SK-N-MC (cell line): Measurements from ENCODE around the gene TMBIM4.
A peak's percentile ranks its signal among the peaks of the same experiment; 100 is the strongest.

Source experiments
- DNase-seq: peaks from one replicate; pipeline ENCODE4 v3.0.0-alpha.2; 2011; ENCODE audit warnings: low read depth, low spot score
- H3K27ac ChIP-seq: fragments of 200-600 bp; sonication (generic); 2 replicates; pipeline ENCODE4 v1.5.1; 2016; ENCODE audit warnings: mixed run types
- H3K36me3 ChIP-seq: fragments of 200-600 bp; sonication (generic); 2 replicates; pipeline ENCODE4 v1.6.1; 2017; ENCODE audit warnings: antibody characterized with exemption, low read length, mixed read lengths; ENCODE audit not compliant: insufficient read depth
- H3K4me3 ChIP-seq: fragments of 200-600 bp; sonication (generic); 2 replicates; pipeline ENCODE4 v1.5.1; 2016
- H3K9ac ChIP-seq: fragments of 200-600 bp; sonication (generic); 2 replicates; pipeline ENCODE4 v1.8.0; 2017; ENCODE audit warnings: mixed run types, mixed read lengths; ENCODE audit not compliant: insufficient read length
- H3K9me3 ChIP-seq: fragments of 200-600 bp; sonication (generic); 2 replicates; pipeline ENCODE4 v1.6.1; 2017; ENCODE audit warnings: low read depth, mild to moderate bottlenecking, antibody characterized with exemption, low read length, moderate library complexity, mixed read lengths
- EZH2 ChIP-seq: fragments of 200-600 bp; sonication (generic); IDR thresholded peaks from one replicate; pipeline ENCODE4 v1.6.1; 2017; ENCODE audit warnings: antibody characterized with exemption
- FOXP2 ChIP-seq: optimal IDR thresholded peaks from 2 replicates; pipeline ENCODE3; 2011; ENCODE audit warnings: mild to moderate bottlenecking, moderate library complexity; ENCODE audit not compliant: insufficient read depth; ENCODE audit errors: extremely low read length, control extremely low read depth
- POLR2AphosphoS5 ChIP-seq: IDR thresholded peaks from 2 replicates; pipeline ENCODE4 v1.6.1; 2012; ENCODE audit warnings: mild to moderate bottlenecking, low read depth, low read length, borderline replicate concordance

TMBIM4 gene

GRCh38 chr12:66119870-66120241, 49.9 kb downstream of the TMBIM4 start:
- no peaks in the 10 kb centered on the region for H3K9me3 ChIP-seq
- no peak overlapping the region for H3K27ac ChIP-seq
- no peak for TF ChIP-seq FOXP2
- peak; percentile 11; the same call in 1 of the 2 replicates for TF ChIP-seq POLR2AphosphoS5
- H3K9ac ChIP-seq = no peak overlapping the region
- H3K4me3 ChIP-seq = no peak overlapping the region
- peaks cover 40% of the 10 kb centered on the region for H3K36me3 ChIP-seq
- no peak for DNase-seq

GRCh38 chr12:66119229-66119869, 50.4 kb downstream of the TMBIM4 start:
- no peak overlapping the region for H3K4me3 ChIP-seq
- DNase-seq = no peak
- H3K9ac ChIP-seq = no peak overlapping the region
- no peak overlapping the region for H3K27ac ChIP-seq
- H3K9me3 ChIP-seq = no peaks in the 10 kb centered on the region
- TF ChIP-seq FOXP2 = no peak
- TF ChIP-seq EZH2 = no peak
- TF ChIP-seq POLR2AphosphoS5 = no peak
- H3K36me3 ChIP-seq = peaks cover 35% of the 10 kb centered on the region

GRCh38 chr12:66118240-66118891, 51.4 kb downstream of the TMBIM4 start:
- DNase-seq = no peak
- peaks cover 25% of the 10 kb centered on the region for H3K36me3 ChIP-seq
- H3K9ac ChIP-seq = no peak overlapping the region
- no peak overlapping the region for H3K4me3 ChIP-seq
- H3K9me3 ChIP-seq = no peaks in the 10 kb centered on the region
- TF ChIP-seq EZH2 (no peak), FOXP2 (no peak), POLR2AphosphoS5 (no peak)
- H3K27ac ChIP-seq = no peak overlapping the region

- no peak overlapping the region for H3K27ac ChIP-seq
- no peaks in the 10 kb centered on the region for H3K9me3 ChIP-seq
- no peak overlapping the region for H3K9ac ChIP-seq
- DNase-seq = no peak
- no peak overlapping the region for H3K4me3 ChIP-seq
- H3K36me3 ChIP-seq = peaks cover 14% of the 10 kb centered on the region
- TF ChIP-seq POLR2AphosphoS5 (no peak), FOXP2 (no peak), EZH2 (no peak)
These were observed 52.6 kb downstream of the TMBIM4 start for GRCh38 chr12:66117242-66117641.

GRCh38 chr12:66115071-66115600, 54.7 kb downstream of the TMBIM4 start:
- Histone ChIP-seq H3K9me3 (no peaks in the 10 kb centered on the region), H3K36me3 (0 out of 2 replicates have a peak, but pooled peaks cover under 1% of the 10 kb centered on the region), H3K9ac (no peak overlapping the region), H3K27ac (no peak overlapping the region), H3K4me3 (no peak overlapping the region)
- TF ChIP-seq EZH2 = no peak
- no peak for TF ChIP-seq FOXP2
- no peak; the same call in 1 of the 2 replicates for TF ChIP-seq POLR2AphosphoS5
- DNase-seq = no peak

- TF ChIP-seq POLR2AphosphoS5 (no peak), FOXP2 (no peak), EZH2 (no peak)
- Histone ChIP-seq H3K4me3 (no peak overlapping the region), H3K36me3 (no peaks in the 10 kb centered on the region), H3K9ac (no peak overlapping the region), H3K9me3 (no peaks in the 10 kb centered on the region), H3K27ac (no peak overlapping the region)
- DNase-seq = no peak
These were observed 56.3 kb downstream of the TMBIM4 start for GRCh38 chr12:66113471-66113870.

- Histone ChIP-seq H3K9ac (no peak overlapping the region), H3K9me3 (no peaks in the 10 kb centered on the region), H3K4me3 (no peak overlapping the region), H3K36me3 (no peaks in the 10 kb centered on the region), H3K27ac (no peak overlapping the region)
- no peak for TF ChIP-seq FOXP2
- no peak for TF ChIP-seq EZH2
- TF ChIP-seq POLR2AphosphoS5 = no peak
- DNase-seq = no peak
These were observed 58.2 kb downstream of the TMBIM4 start for GRCh38 chr12:66111605-66112004.

GRCh38 chr12:66109056-66109455, 60.7 kb downstream of the TMBIM4 start:
- H3K9me3 ChIP-seq = no peaks in the 10 kb centered on the region
- H3K27ac ChIP-seq = 0 out of 2 replicates have a peak overlapping the region, but pooled peaks have one; percentile 51
- H3K36me3 ChIP-seq = no peaks in the 10 kb centered on the region
- no peak for DNase-seq
- H3K9ac ChIP-seq = no peak overlapping the region
- TF ChIP-seq FOXP2 (no peak), POLR2AphosphoS5 (no peak), EZH2 (no peak)
- no peak overlapping the region for H3K4me3 ChIP-seq
